NCI-H2227 (cell line): ENCODE measurements around the gene GRK4.
"Not testable (repeated sequence)": the region's sequence is repeated elsewhere in the genome, so short reads cannot be mapped to it uniquely, and the experiment has no call there.

Experiments used
- DNase-seq: peaks from one replicate; lab custom pipeline; 2025; ENCODE audit not compliant: unreplicated experiment; lab: John Stamatoyannopoulos, UW

Gene GRK4

DNA sequence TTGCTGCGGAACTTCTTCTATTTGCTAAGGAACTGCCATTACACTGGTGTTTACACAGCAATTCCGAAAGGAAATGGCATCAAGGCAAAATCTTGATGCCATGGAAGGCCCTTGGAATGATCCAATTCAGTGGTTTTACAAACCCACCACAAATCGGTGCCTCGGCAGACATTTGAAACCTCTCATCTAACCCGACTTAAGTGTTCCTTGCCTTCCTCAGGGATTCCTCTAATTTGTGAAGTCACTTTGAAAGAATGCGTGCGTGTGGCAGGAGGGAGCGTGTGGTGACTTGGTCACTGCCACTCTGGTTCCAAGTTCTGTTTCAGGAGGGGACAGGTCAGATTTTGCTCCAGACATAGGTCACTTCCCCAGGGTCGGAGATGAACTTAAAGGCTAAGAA, 4.9 kb upstream of the GRK4 start:
- DNase-seq, result no peak

DNA sequence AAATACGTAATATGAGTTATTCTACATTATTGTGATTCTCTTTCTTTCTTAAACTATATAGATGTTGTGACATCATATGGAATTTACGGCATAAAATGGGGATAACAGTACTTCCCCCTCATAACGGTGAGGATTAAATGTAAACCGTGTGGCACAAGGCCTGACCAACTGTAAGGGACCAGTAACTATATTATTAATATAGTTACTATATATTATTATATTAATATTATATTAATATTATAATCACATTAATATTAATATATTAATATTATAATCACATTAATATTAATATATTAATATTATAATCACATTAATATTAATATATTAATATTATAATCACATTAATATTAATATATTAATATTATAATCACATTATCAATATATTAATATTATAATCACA, 2.9 kb upstream of the GRK4 start:
- DNase-seq, result not testable (repeated sequence)

GRCh38 chr4:2961421-2961810, 2.0 kb upstream of the GRK4 start:
- peak; percentile 10 for DNase-seq

DNA sequence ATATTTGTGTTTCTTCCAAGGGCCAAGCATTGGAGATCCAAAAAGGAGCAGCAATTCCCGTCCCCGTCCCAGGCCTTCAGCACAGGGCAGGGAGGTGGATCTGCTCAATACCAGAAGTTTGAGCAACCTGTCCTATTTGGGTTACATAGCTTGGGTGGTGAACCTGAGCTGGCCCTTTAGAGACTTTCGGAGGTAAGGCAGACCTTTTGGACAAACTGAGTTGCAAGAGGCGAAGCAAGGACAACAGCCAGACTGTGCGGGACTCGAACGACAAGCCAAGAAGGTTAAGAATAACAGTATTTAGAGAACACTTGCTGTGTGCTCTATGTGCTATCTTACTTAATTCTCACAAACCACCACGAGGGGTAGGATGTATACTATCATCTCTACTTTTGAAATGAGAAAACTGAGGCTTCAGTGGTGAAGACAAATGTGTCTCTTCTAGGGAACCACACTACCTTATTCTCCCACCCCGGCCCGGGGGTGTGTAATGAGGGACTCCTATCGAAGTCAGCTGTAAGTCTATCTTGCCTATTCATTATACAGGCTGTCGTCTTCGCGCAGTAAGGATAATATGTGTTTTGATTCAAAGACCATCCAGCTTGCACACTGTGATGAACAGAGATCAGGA, 1.4 kb upstream of the GRK4 start:
- no peak for DNase-seq

- DNase-seq, result peak; percentile 66
These were observed 677 bp upstream of the GRK4 start for GRCh38 chr4:2962614-2963174.

DNA sequence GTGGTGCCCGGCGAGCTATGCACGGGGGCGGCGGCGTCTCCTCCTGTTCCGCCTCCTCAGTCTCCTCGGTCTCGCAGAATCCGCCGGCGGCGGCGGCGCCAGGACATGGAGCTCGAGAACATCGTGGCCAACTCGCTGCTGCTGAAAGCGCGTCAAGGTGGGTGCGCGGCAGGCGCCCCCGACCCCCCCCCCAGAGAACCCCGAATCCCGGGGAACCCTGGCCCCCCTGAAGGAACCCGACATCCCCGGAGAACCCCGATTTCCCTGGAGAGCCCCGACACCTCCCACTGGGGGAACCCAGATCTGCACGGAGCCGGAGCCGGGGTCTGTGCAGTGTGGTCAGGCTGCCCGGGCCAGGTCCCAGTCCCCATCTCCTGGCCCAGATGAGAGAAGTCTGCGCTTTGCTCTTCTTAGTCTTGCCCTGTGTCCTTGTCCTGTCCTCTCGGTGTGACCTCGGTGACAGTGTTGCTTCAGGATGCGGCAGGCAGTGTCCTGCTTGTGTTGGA, 648 bp downstream of the GRK4 start:
- peak; percentile 57 for DNase-seq

DNA sequence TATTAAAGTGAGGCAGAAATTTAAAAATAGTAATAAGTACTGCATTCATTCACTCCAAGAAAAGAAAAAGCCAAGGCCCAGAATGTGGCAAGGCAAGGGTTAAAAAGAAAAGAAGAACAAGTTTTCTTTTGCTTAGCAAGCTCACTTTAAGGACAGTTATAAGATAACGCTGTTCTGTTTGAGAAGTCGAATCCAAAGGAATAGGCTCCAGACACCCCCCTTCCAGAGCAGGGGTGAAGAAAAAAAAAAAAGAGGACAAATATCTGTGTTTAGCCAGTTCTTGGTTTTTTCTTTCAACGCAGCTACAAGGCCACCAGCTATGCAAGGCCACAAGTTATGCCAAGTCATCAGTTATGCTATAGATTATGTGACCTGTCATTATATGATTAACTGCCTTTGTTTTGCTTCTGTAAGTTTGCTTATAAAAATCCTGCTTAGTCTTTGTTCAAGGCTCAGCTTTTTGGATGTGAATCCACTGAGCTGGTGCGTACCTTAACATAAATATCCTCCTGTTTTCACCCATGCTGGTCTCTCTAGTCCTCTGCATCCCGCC, 1.4 kb downstream of the GRK4 start:
- DNase-seq, result no peak

DNA sequence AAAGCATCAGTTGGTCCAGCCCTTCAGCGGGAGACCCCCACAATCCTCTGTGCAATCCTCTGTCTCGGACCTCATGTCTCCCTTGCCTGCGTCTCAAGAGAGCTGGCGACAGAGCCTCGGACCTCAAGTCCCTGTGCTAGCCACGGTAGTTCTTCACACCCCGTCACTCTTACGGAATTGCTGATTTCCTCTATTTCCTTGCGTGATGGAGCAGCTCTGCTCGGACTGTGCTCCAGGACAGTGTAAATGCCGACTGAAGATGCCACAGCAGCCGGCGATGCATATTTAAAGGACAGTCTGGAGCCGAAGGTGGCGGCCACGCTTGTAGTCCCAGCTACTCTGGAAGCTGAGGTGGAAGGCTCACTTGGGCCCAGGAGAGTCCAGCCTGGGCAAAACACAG, 1.9 kb downstream of the GRK4 start:
- no peak for DNase-seq

DNA sequence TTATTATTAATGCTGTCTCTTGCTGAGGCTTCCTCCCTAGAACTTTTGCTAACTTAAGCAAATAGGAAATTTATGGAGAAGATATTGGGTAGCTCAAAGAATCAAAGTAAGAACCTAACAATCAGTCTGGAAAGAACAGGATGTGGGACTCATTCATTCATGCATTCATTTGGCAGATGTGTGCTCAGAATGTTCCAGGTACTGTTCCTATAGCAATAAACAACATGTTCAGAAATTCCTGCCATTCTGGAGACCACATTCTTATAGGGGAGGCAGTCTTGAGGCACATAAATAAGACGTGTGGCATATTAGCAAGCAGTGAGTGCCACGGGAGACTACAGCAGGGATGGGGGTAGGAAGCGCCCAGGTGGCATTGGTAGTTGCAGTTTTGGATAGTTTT, 5.0 kb downstream of the GRK4 start:
- DNase-seq, result no peak

DNA sequence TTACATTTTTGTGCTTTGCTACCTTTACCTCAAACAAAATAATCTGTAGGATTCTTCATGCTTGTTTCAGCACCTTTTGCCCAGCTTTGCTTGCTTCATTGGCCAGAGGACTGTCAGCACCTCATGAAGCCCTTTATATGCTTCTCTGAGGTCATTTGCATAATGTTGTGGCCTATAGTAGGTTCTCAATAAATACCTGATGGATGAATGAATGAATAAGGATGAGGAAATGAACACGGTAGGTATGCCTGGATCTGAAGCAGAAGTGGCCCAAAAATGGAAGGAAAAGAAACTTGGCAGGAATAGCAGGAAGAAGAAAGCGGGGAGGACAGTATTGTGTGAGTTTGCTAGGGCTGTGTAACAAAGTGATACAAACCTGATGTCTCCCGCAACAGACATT, 7.9 kb downstream of the GRK4 start:
- DNase-seq, result no peak

DNA sequence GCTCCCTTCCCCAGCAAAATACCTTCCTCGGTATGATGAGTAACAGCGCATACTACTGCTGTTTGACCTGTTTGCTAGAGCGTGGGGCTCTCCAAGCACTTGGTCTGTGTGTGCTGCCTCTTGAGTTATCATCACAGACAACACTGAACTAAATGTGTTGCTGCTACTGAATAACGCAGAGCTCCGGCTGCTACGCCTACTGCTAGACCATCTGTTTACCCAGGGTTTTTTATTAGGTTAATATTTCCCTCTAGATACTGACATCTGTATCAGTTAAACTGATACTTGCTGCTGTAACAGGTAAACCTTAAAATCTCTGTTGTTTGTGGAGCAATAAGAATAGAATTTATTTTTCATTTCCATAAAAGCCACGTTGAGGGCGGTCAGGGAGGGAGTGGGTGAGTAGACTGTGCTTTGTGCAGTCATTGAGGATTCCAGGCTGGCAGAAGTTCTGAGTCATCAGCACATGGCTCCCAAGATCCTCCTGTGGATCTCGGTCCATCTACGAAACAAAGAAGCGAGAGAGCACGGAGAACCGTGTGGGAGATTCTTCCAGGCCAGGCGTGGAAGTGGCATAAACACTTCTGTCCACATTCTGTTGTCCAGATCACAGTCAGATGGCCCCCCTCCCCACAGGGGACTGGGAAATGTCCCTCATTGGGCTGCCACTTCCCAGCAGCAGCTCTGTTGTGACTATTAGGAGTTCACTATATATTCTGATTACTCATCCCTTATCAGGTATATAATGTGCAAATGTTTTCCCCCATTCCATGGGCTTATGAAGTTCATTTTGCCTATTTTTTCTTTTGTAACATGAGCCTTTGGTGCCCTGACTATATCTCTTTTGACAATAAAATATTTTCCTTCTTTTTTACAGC, 14.1 kb downstream of the GRK4 start:
- DNase-seq, result no peak

DNA sequence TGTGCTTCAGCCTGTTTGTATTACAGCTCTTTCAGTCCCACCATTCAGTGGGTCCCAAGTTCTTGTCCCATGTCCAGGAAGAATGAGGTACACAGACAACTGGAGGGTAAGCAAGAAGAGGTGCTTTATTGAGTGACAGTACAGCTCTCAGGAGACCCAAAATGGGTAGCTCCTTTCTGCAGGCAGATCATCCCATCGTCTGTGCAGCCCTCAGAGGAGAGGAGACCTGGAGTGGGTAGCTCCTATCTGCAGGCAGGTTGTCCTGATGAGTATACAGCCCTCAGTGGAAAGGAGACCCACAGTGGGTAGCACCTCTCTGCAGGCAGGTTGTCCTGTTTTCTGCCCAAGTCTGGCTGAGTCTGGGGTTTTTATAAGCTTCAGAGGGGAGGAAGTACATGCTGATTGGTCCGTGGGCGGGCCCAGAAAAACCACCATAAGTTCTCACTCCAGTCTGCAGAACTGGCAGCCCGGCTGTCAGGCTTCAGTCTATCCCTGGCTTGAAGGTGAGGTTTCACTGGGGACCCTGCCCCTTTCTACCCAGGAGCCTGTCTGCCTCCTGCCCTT, 18.0 kb downstream of the GRK4 start:
- DNase-seq, result no peak

GRCh38 chr4:2982012-2982411, 18.6 kb downstream of the GRK4 start:
- DNase-seq, result no peak

- DNase-seq, result not testable (repeated sequence)
These were observed 20.3 kb downstream of the GRK4 start for GRCh38 chr4:2983715-2984114.

GRCh38 chr4:2991243-2991642, 27.9 kb downstream of the GRK4 start:
- no peak for DNase-seq

DNA sequence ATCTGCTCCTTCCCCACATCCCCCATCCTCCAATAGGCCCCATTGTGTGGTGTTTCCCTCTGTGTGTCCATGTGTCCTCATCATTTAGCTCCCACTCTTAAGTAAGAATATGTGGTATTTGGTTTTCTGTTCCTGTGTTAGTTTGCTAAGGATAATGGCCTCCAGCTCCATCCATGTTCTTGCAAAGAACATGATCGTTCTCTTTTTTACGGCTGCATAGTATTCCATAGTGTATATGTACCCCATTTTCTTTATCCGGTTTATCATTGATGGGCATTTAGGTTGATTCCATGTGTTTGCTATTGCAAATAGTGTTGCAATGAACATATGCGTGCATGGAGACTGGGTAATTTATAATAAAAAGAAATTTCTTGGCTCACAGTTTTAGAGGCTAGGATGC, 31.5 kb downstream of the GRK4 start:
- no peak for DNase-seq

GRCh38 chr4:2995546-2996265, 32.3 kb downstream of the GRK4 start:
- DNase-seq, result no peak

- DNase-seq, result peak; percentile 23
These were observed 33.0 kb downstream of the GRK4 start for GRCh38 chr4:2996415-2996814.

GRCh38 chr4:3007724-3008123, 44.4 kb downstream of the GRK4 start:
- DNase-seq, result no peak

- no peak for DNase-seq
These were observed 46.1 kb downstream of the GRK4 start for GRCh38 chr4:3009422-3009821.

DNA sequence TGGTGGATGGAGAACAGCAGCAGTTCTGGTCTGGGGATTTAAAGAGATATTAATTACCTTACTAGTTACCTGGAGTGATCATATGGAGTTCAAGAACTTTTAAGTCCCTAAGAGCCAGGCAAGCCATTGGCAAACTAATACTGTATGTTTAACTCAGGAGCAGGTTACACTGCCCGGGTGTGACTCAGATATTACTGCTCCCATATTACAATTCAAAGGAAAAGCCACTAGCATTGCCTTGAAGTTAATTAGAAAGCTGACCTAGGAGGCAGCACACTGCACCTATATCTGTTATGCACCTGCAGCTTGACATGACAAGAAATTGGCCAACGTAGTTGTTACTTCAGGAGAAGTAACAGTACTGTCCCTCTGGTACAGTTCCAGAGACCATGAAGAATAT, 47.2 kb downstream of the GRK4 start:
- no peak for DNase-seq
